SK-N-SH (cell line): ENCODE results near the gene DIP2A. TPM values are rescaled to one million over a fixed set of nuclear protein-coding genes. Genes with fewer than 3 reads are reported as not detected.

ENCODE experiments used
- CTCF ChIA-PET: fragments of 300-600, 350-600 bp; formaldehyde crosslinking; extraction: SDS; loops from one replicate; lab custom pipeline; 2021; lab: Yijun Ruan, JAX
- POLR2A ChIA-PET: fragments of 350-600 bp; sonication (Branson Sonifier 250); formaldehyde crosslinking; extraction: SDS; loops from one replicate; lab custom pipeline; 2020; ENCODE audit warnings: antibody characterized with exemption, inconsistent platforms; lab: Yijun Ruan, JAX
- DNase-seq: peaks from one replicate; pipeline ENCODE4 v3.0.0; 2012
- H2AFZ ChIP-seq: fragments of 200-600 bp; sonication (generic); 2 replicates; pipeline ENCODE4 v1.8.1; 2016; ENCODE audit warnings: antibody characterized with exemption, mild to moderate bottlenecking, low read depth
- H3F3A ChIP-seq: fragments of 200-600 bp; sonication (generic); replicated peaks from 2 replicates; pipeline ENCODE3; 2016; ENCODE audit warnings: antibody characterized with exemption, mild to moderate bottlenecking; ENCODE audit not compliant: insufficient read depth
- H3K27ac ChIP-seq, 2 experiments: fragments of 200-500 bp in 1 of 2; fragments of 200-600 bp in 1 of 2; sonication (Bioruptor generic) in 1 of 2; sonication (generic), shearing (Covaris generic) in 1 of 2; 2 replicates each; pipeline versions ENCODE4 v1.5.1 to v1.6.1; 2014 to 2016; ENCODE audit warnings: low read depth in 2 of 2, inconsistent platforms in 1 of 2, low read length in 1 of 2, mild to moderate bottlenecking in 1 of 2, mixed read lengths in 1 of 2
- H3K27me3 ChIP-seq: fragments of 200-600 bp; sonication (generic), shearing (Covaris generic); 2 replicates; pipeline ENCODE4 v1.6.1; 2016; ENCODE audit warnings: mixed run types; ENCODE audit not compliant: insufficient read depth
- H3K36me3 ChIP-seq, 2 experiments: fragments of 200-500 bp in 1 of 2; fragments of 200-600 bp in 1 of 2; sonication (Bioruptor generic) in 1 of 2; sonication (generic) in 1 of 2; replicated peaks in 1 of 2; 2 replicates each; pipeline versions ENCODE3 to v1.5.1; 2014 to 2016; ENCODE audit warnings: low read length in 1 of 2, mild to moderate bottlenecking in 1 of 2; ENCODE audit not compliant: insufficient read depth in 2 of 2, control insufficient read depth in 1 of 2
- H3K4me1 ChIP-seq, 2 experiments: fragments of 200-500 bp in 1 of 2; fragments of 200-600 bp in 1 of 2; sonication (Bioruptor generic) in 1 of 2; sonication (generic), shearing (Covaris generic) in 1 of 2; 2 replicates each; pipeline versions ENCODE4 v1.5.1 to v1.6.1; 2014 to 2016; ENCODE audit warnings: low read depth in 1 of 2, low read length in 1 of 2, mixed run types in 1 of 2; ENCODE audit not compliant: insufficient read depth in 2 of 2, control insufficient read depth in 1 of 2
- H3K4me2 ChIP-seq: fragments of 200-600 bp; sonication (generic), shearing (Covaris generic); 2 replicates; pipeline ENCODE4 v1.6.1; 2017; ENCODE audit warnings: mixed run types
- H3K4me3 ChIP-seq, 2 experiments: fragments of 200-500 bp in 1 of 2; fragments of 200-600 bp in 1 of 2; sonication (Bioruptor generic) in 1 of 2; sonication (generic), shearing (Covaris generic) in 1 of 2; 2 replicates each; pipeline versions ENCODE4 v1.5.1 to v1.8.1; 2014 to 2016; ENCODE audit warnings: low read depth in 2 of 2, inconsistent platforms in 1 of 2, low read length in 1 of 2, mild to moderate bottlenecking in 1 of 2, mixed read lengths in 1 of 2, moderate library complexity in 1 of 2
- H3K79me2 ChIP-seq: fragments of 200-600 bp; sonication (generic); 2 replicates; pipeline ENCODE4 v1.8.1; 2017; ENCODE audit warnings: mild to moderate bottlenecking; ENCODE audit not compliant: insufficient read depth
- H3K9ac ChIP-seq: fragments of 200-600 bp; sonication (generic); 2 replicates; pipeline ENCODE4 v1.6.1; 2017; ENCODE audit warnings: mixed run types
- H3K9me2 ChIP-seq: fragments of 200-600 bp; sonication (generic); 2 replicates; pipeline ENCODE4 v1.6.1; 2017; ENCODE audit warnings: mixed run types
- H3K9me3 ChIP-seq: fragments of 200-600 bp; sonication (generic); 2 replicates; pipeline ENCODE4 v1.6.1; 2017; ENCODE audit warnings: mixed run types, mild to moderate bottlenecking, moderate library complexity
- H4K20me1 ChIP-seq: fragments of 200-600 bp; sonication (generic); 2 replicates; pipeline ENCODE4 v1.6.1; 2017; ENCODE audit warnings: mild to moderate bottlenecking, mixed run types; ENCODE audit not compliant: insufficient read depth
- CTCF ChIP-seq: fragments of 200-600 bp; sonication (generic); IDR thresholded peaks from 2 replicates; pipeline ENCODE4 v1.6.1; 2017; ENCODE audit warnings: antibody characterized with exemption, mild to moderate bottlenecking, moderate library complexity
- FOXJ3 ChIP-seq: sonication (generic); formaldehyde crosslinking; IDR thresholded peaks from 2 replicates; pipeline ENCODE4 v1.5.1; 2020; ENCODE audit warnings: mild to moderate bottlenecking, missing genetic modification reagents
- MEF2A ChIP-seq: IDR thresholded peaks from 2 replicates; pipeline ENCODE4 v1.4.0; 2012; ENCODE audit warnings: low read depth, borderline replicate concordance
- NRF1 ChIP-seq: IDR thresholded peaks from 2 replicates; pipeline ENCODE4 v1.6.1; 2012; ENCODE audit warnings: low read depth, mild to moderate bottlenecking, low read length
- RAD21 ChIP-seq: IDR thresholded peaks from 2 replicates; pipeline ENCODE4 v1.6.1; 2012; ENCODE audit warnings: mild to moderate bottlenecking, low read length
- REST ChIP-seq: IDR thresholded peaks from 2 replicates; pipeline ENCODE4 v1.6.1; 2012; ENCODE audit warnings: mild to moderate bottlenecking, low read depth, low read length, moderate library complexity
- SIN3A ChIP-seq: IDR thresholded peaks from 2 replicates; pipeline ENCODE4 v1.6.1; 2012; ENCODE audit warnings: low read depth, mild to moderate bottlenecking, low read length, moderate library complexity, borderline replicate concordance
- USF1 ChIP-seq: IDR thresholded peaks from 2 replicates; pipeline ENCODE4 v1.4.0; 2012; ENCODE audit warnings: low read depth, borderline replicate concordance
- USF2 ChIP-seq: fragments of 150-350 bp; IDR thresholded peaks from 2 replicates; pipeline ENCODE4 v1.6.1; 2017; ENCODE audit warnings: antibody characterized with exemption, low read length, low read depth, borderline replicate concordance
- ZBTB33 ChIP-seq: IDR thresholded peaks from 2 replicates; pipeline ENCODE4 v1.4.0; 2012; ENCODE audit warnings: low read depth, borderline replicate concordance
- WGBS: methylation state at CpG from one replicate; pipeline ENCODE4 v1.1.6; 2017; ENCODE audit warnings: low lambda C conversion rate; 5-methylcytosine and 5-hydroxymethylcytosine counted together
- polyA plus RNA-seq, 3 experiments: library from polyadenylated mRNA; depleted of rRNA; stranded (reverse); fragments of >200 nt; gene quantifications; 2 replicates each; pipeline ENCODE4 v1.2.3, GENCODE V29; 2012

The DIP2A gene
- polyA plus RNA-seq, 1 of the 3 experiments (the other 2 are of a cell fraction), result 26.9 TPM

- H3K4me3 ChIP-seq, result no peak overlapping the region
- ChIA-PET CTCF (interaction anchor here (1.2 kb wide), 1 partner anchor 26 kb away, joined by 3 read pairs; no protein-coding TSS in a partner anchor), POLR2A (no interaction called here)
- H3K9ac ChIP-seq, result no peak overlapping the region
- no peak overlapping the region for H3K4me2 ChIP-seq
- no peaks in the 10 kb centered on the region for H4K20me1 ChIP-seq
- H3K27me3 ChIP-seq, result no peaks in the 10 kb centered on the region
- no peak overlapping the region for H3K27ac ChIP-seq
- H3K9me3 ChIP-seq, result no peaks in the 10 kb centered on the region
- no peaks in the 10 kb centered on the region for H3K79me2 ChIP-seq
- H3F3A ChIP-seq, result no peaks in the 10 kb centered on the region
- H3K4me1 ChIP-seq, result no peaks in the 10 kb centered on the region
- H2AFZ ChIP-seq, result no peak overlapping the region
- DNase-seq, result no peak
- H3K36me3 ChIP-seq, result peaks cover 40 to 76% of the 10 kb centered on the region in 2 experiments
- no peaks in the 10 kb centered on the region for H3K9me2 ChIP-seq
- TF ChIP-seq MEF2A (no peak), USF1 (no peak), CTCF (no peak), FOXJ3 (CRISPR knock-in tag) (no peak), SIN3A (no peak), ZBTB33 (no peak), NRF1 (no peak), RAD21 (no peak), USF2 (no peak), REST (no peak)
- 78% methylated on average over 5 of the region's 8 CpGs for WGBS
Measured at GRCh38 chr21:46545911-46546310, 87.2 kb downstream of the DIP2A start.
